IMR-90 (cell line): ENCODE results near the gene GRAMD2A. TPM values are rescaled to one million over a fixed set of nuclear protein-coding genes. Genes with fewer than 3 reads are reported as not detected.

Source experiments
- ATAC-seq: fragments of 200-7000 bp; cut with Tn5 transposase; 2 replicates; pipeline ENCODE4 v1.9.1; 2020; ENCODE audit warnings: low read depth, mild to moderate bottlenecking, moderate library complexity
- BruUV-seq: library from RNA; stranded (reverse); fragments of 400-500 nt; replicated peaks from 2 replicates; lab custom pipeline; 2021; lab: Mats Ljungman, UMichigan
- CTCF ChIA-PET: fragments of 300-600 bp; formaldehyde crosslinking; extraction: SDS; loops from one replicate; lab custom pipeline; 2021; ENCODE audit warnings: antibody characterized with exemption; lab: Yijun Ruan, JAX
- POLR2A ChIA-PET: fragments of 300-600 bp; sonication (Branson Sonifier 250); formaldehyde crosslinking; loops from one replicate; lab custom pipeline; 2022; ENCODE audit warnings: antibody characterized with exemption; ENCODE audit not compliant: unreplicated experiment; lab: Charles Lee
- DNase-seq: peaks from one replicate; pipeline ENCODE4 v3.0.0; 2013
- H2AFZ ChIP-seq: replicated peaks from 2 replicates; pipeline ENCODE3; 2013; ENCODE audit warnings: low read length, mild to moderate bottlenecking; ENCODE audit not compliant: poor library complexity
- H2AK5ac ChIP-seq: 2 replicates; pipeline ENCODE4 v1.6.1; 2013; ENCODE audit warnings: low read depth, low read length, inconsistent platforms
- H2AK9ac ChIP-seq: replicated peaks from 2 replicates; pipeline ENCODE3; 2013; ENCODE audit warnings: mild to moderate bottlenecking, low read depth, low read length, moderate library complexity; ENCODE audit not compliant: poor library complexity
- H2BK120ac ChIP-seq: 2 replicates; pipeline ENCODE4 v1.6.1; 2013; ENCODE audit warnings: low read depth, low read length, inconsistent platforms
- H2BK15ac ChIP-seq: 3 replicates; pipeline ENCODE4 v1.6.1; 2013; ENCODE audit warnings: low read depth, low read length, inconsistent platforms
- H2BK20ac ChIP-seq: 2 replicates; pipeline ENCODE4 v1.6.1; 2013; ENCODE audit warnings: low read depth, mild to moderate bottlenecking, inconsistent platforms, low read length, moderate library complexity
- H2BK5ac ChIP-seq: 2 replicates; pipeline ENCODE4 v1.6.1; 2013; ENCODE audit warnings: mild to moderate bottlenecking, low read depth, low read length, inconsistent platforms; ENCODE audit not compliant: poor library complexity, severe bottlenecking
- H3K14ac ChIP-seq: replicated peaks from 2 replicates; pipeline ENCODE4 v1.6.1; 2013; ENCODE audit warnings: low read depth, low read length, inconsistent platforms
- H3K18ac ChIP-seq: 2 replicates; pipeline ENCODE4 v1.6.1; 2013; ENCODE audit warnings: low read depth, low read length, control low read depth
- H3K23ac ChIP-seq: 2 replicates; pipeline ENCODE4 v1.6.1; 2013; ENCODE audit warnings: low read depth, low read length, inconsistent platforms
- H3K27ac ChIP-seq: 2 replicates; pipeline ENCODE4 v1.5.1; 2013; ENCODE audit warnings: mild to moderate bottlenecking, control low read depth, low read length; ENCODE audit not compliant: insufficient read depth
- H3K27me3 ChIP-seq: 2 replicates; pipeline ENCODE4 v1.6.1; 2013; ENCODE audit warnings: low read length; ENCODE audit not compliant: control insufficient read depth, insufficient read depth
- H3K36me3 ChIP-seq: 2 replicates; pipeline ENCODE4 v1.6.1; 2013; ENCODE audit warnings: low read length, mixed read lengths; ENCODE audit not compliant: control insufficient read depth, insufficient read depth
- H3K4ac ChIP-seq: 2 replicates; pipeline ENCODE4 v1.6.1; 2013; ENCODE audit warnings: low read depth, low read length, inconsistent platforms
- H3K4me1 ChIP-seq: 2 replicates; pipeline ENCODE4 v1.6.1; 2013; ENCODE audit warnings: low read length, mixed read lengths; ENCODE audit not compliant: control insufficient read depth, insufficient read depth
- H3K4me2 ChIP-seq: 2 replicates; pipeline ENCODE4 v1.6.1; 2013; ENCODE audit warnings: low read depth, mild to moderate bottlenecking, control low read depth, low read length, moderate library complexity
- H3K4me3 ChIP-seq: 2 replicates; pipeline ENCODE4 v1.5.1; 2013; ENCODE audit warnings: low read depth, mild to moderate bottlenecking, control low read depth, low read length, moderate library complexity; ENCODE audit not compliant: insufficient read depth
- H3K56ac ChIP-seq: 2 replicates; pipeline ENCODE4 v1.6.1; 2013; ENCODE audit warnings: low read length, inconsistent platforms; ENCODE audit not compliant: insufficient read depth; ENCODE audit errors: extremely low read depth
- H3K79me1 ChIP-seq, 2 experiments: 2 replicates each; pipeline ENCODE4 v1.6.1; 2013; ENCODE audit warnings: low read length in 2 of 2, inconsistent platforms in 1 of 2, low read depth in 1 of 2
- H3K9ac ChIP-seq: 2 replicates; pipeline ENCODE4 v1.6.1; 2013; ENCODE audit warnings: low read depth, low read length, control low read depth
- H3K9me1 ChIP-seq: 2 replicates; pipeline ENCODE4 v1.6.1; 2013; ENCODE audit warnings: low read length, inconsistent platforms; ENCODE audit not compliant: insufficient read depth
- H3K9me3 ChIP-seq: 2 replicates; pipeline ENCODE4 v1.6.1; 2013; ENCODE audit warnings: low read length; ENCODE audit not compliant: control insufficient read depth, insufficient read depth
- H4K20me1 ChIP-seq: 2 replicates; pipeline ENCODE4 v1.6.1; 2013; ENCODE audit warnings: low read length, inconsistent platforms; ENCODE audit not compliant: insufficient read depth
- H4K5ac ChIP-seq: 2 replicates; pipeline ENCODE4 v1.6.1; 2013; ENCODE audit warnings: mild to moderate bottlenecking, low read depth, low read length, control low read depth
- H4K8ac ChIP-seq, 2 experiments: 2 replicates each; pipeline ENCODE4 v1.6.1; 2013; ENCODE audit warnings: low read depth in 2 of 2, low read length in 2 of 2, control low read depth in 1 of 2, inconsistent platforms in 1 of 2
- H4K91ac ChIP-seq: 2 replicates; pipeline ENCODE4 v1.6.1; 2013; ENCODE audit warnings: low read depth, low read length, inconsistent platforms; ENCODE audit not compliant: insufficient read depth
- CEBPB ChIP-seq: IDR thresholded peaks from 2 replicates; pipeline ENCODE4 v1.6.1; 2012; ENCODE audit warnings: low read depth, low read length, improper control_type of control experiment
- MAFK ChIP-seq: IDR thresholded peaks from 2 replicates; pipeline ENCODE4 v1.6.1; 2012; ENCODE audit warnings: low read depth, low read length, improper control_type of control experiment
- MXI1 ChIP-seq: IDR thresholded peaks from 2 replicates; pipeline ENCODE4 v1.6.1; 2012; ENCODE audit warnings: low read depth, mild to moderate bottlenecking, low read length, moderate library complexity, borderline replicate concordance
- RAD21 ChIP-seq: IDR thresholded peaks from 2 replicates; pipeline ENCODE4 v1.6.1; 2012; ENCODE audit warnings: low read length, improper control_type of control experiment
- WGBS, 2 experiments: methylation state at CpG; one replicate each; pipeline versions ENCODE4 v1.1.5 to v1.1.7; 2013; ENCODE audit warnings: missing lambda C conversion rate in 2 of 2; ENCODE audit not compliant: insufficient read length in 1 of 2; ENCODE audit errors: extremely low coverage in 2 of 2; 5-methylcytosine and 5-hydroxymethylcytosine counted together
- dilution Hi-C: fragments of 300-500 bp; cut with HindIII; formaldehyde crosslinking; loops from one replicate; pipeline ENCODE4 v1.14.3; 2018; ENCODE audit warnings: low sequenced_read_pairs; ENCODE audit not compliant: unreplicated experiment
- in situ Hi-C: fragments of 300-500 bp; cut with MboI; formaldehyde crosslinking; loops from 3 replicates; pipeline ENCODE4 v1.14.3; 2019; ENCODE audit warnings: low sequenced_read_pairs, inconsistent platforms, mixed read lengths
- intact Hi-C: fragments of 100-400 bp; cut with micrococcal nuclease; formaldehyde crosslinking; loops from 2 replicates; pipeline ENCODE4 v1.10.0; 2022
- polyA plus RNA-seq, 3 experiments: library from polyadenylated mRNA; depleted of rRNA; stranded (reverse); fragments of >200 nt; gene quantifications; 2 replicates each; pipeline ENCODE4 v1.2.3, GENCODE V29; 2012; ENCODE audit warnings: low replicate concordance in 1 of 3
- total RNA-seq: library from RNA; depleted of rRNA; stranded (reverse); fragments of >200 nt; gene quantifications from 2 replicates; pipeline ENCODE4 v1.2.3, GENCODE V29; 2012
- TF ChIP-seq, protein P1 (sequence below): conservative IDR thresholded peaks from 2 replicates; pipeline ENCODE4 v1.5.1; 2012; ENCODE audit warnings: mild to moderate bottlenecking, low read depth, low read length, improper control_type of control experiment
- TF ChIP-seq, protein P2 (sequence below): fragments of 150-350 bp; IDR thresholded peaks from 2 replicates; pipeline ENCODE4 v1.6.1; 2016; ENCODE audit warnings: low read depth, mild to moderate bottlenecking, low read length, moderate library complexity, borderline replicate concordance

GRAMD2A gene
- total and polyA plus RNA-seq, 2 of the 4 experiments (the other 2 are of a cell fraction), result 0.14 to 0.18 TPM

DNA sequence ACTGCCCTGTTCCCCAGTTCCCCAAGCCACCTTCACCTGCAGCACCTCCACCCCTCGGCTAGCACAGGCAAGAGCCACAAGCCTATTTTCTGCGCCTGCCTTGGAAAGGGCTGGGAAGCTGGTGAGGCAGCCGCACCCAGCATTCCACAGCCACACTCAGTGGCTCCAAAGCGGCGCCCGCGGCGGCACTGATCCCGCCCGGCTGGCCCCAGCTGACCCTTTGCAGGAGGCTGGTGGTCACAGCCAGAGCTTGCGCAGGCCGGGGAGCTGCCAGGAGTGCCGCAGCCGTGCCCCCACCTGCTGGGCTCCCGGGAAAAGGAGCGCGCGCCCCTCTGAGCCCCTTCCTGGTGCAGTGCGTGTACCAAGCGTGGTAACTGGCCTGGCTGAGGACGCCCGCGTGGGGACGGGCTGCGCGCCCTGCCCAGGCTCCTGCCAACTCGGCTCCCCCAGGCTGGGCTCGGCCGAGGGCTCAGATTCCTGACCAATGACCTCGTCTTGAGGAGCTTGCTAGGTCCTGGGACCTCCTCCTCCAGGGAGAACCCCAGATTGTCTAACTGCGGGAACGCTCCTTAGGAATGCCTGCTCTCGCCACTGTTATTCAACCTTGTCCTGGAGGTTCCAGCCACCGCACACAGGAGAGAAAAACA is 13.3 kb downstream of the GRAMD2A start:
- H3K23ac ChIP-seq, result peak overlapping the region; percentile 60; the same call in 1 of the 2 replicates
- intact Hi-C loops, result no loop called here

More for the DNA sequence above, 13.3 kb downstream of the GRAMD2A start:
- peak overlapping the region; percentile 59; the same call in 1 of the 2 replicates for H2AK5ac ChIP-seq
- H3K4me3 ChIP-seq, result peak overlapping the region; percentile 14; the same call in 1 of the 2 replicates
- H3K18ac ChIP-seq, result no peak overlapping the region
- in situ Hi-C loops (no loop called here), dilution Hi-C loops (no loop called here)
- peaks cover 3% of the 10 kb centered on the region; the same call in 1 of the 2 replicates for H3K4me1 ChIP-seq
- no peak overlapping the region for H4K5ac ChIP-seq
- H3K79me1 ChIP-seq, result no peaks in the 10 kb centered on the region
- H4K91ac ChIP-seq, result no peak overlapping the region
- no peak overlapping the region for H3K27ac ChIP-seq
- ChIA-PET POLR2A (no interaction called here), CTCF (no interaction called here)
- H2BK20ac ChIP-seq, result no peak overlapping the region
- H2BK5ac ChIP-seq, result no peak overlapping the region
- no peaks in the 10 kb centered on the region for H3K9me1 ChIP-seq
- no peaks in the 10 kb centered on the region; the same call in 1 of the 2 replicates for H4K20me1 ChIP-seq
- H3K56ac ChIP-seq, result no peak overlapping the region
- H3K4me2 ChIP-seq, result peak overlapping the region; percentile 50; the same call in 1 of the 2 replicates
- no peak overlapping the region for H2AK9ac ChIP-seq
- no TSS peak for BruUV-seq
- H2BK15ac ChIP-seq, result no peak overlapping the region
- 2% methylated on average over 15 of the region's 34 CpGs; no CpG with 5 or more reads in 1 of the 2 experiments for WGBS, 2 experiments
- H4K8ac ChIP-seq, result no peak overlapping the region
- ATAC-seq (peak; percentile 85), DNase-seq (no peak)
- peak overlapping the region; percentile 90 for H2AFZ ChIP-seq
- no peak for TF ChIP-seq RAD21
- TF ChIP-seq, protein P1, sequence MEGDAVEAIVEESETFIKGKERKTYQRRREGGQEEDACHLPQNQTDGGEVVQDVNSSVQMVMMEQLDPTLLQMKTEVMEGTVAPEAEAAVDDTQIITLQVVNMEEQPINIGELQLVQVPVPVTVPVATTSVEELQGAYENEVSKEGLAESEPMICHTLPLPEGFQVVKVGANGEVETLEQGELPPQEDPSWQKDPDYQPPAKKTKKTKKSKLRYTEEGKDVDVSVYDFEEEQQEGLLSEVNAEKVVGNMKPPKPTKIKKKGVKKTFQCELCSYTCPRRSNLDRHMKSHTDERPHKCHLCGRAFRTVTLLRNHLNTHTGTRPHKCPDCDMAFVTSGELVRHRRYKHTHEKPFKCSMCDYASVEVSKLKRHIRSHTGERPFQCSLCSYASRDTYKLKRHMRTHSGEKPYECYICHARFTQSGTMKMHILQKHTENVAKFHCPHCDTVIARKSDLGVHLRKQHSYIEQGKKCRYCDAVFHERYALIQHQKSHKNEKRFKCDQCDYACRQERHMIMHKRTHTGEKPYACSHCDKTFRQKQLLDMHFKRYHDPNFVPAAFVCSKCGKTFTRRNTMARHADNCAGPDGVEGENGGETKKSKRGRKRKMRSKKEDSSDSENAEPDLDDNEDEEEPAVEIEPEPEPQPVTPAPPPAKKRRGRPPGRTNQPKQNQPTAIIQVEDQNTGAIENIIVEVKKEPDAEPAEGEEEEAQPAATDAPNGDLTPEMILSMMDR, result no peak
- no peak for TF ChIP-seq MXI1
- no peak for TF ChIP-seq CEBPB
- TF ChIP-seq, protein P2, sequence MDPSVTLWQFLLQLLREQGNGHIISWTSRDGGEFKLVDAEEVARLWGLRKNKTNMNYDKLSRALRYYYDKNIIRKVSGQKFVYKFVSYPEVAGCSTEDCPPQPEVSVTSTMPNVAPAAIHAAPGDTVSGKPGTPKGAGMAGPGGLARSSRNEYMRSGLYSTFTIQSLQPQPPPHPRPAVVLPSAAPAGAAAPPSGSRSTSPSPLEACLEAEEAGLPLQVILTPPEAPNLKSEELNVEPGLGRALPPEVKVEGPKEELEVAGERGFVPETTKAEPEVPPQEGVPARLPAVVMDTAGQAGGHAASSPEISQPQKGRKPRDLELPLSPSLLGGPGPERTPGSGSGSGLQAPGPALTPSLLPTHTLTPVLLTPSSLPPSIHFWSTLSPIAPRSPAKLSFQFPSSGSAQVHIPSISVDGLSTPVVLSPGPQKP, result no peak
- no peak for TF ChIP-seq MAFK
- H3K27me3 ChIP-seq, result peaks cover 31% of the 10 kb centered on the region
- no peak overlapping the region for H3K9ac ChIP-seq
- H3K36me3 ChIP-seq, result no peaks in the 10 kb centered on the region
- no peak overlapping the region for H3K14ac ChIP-seq
- no peak overlapping the region for H2BK120ac ChIP-seq
- H3K4ac ChIP-seq, result no peak overlapping the region
- no peaks in the 10 kb centered on the region for H3K9me3 ChIP-seq
